Gastroesophageal sphincter (tissue), 2 donors: Measurements from ENCODE around the gene KAZALD1.

Experiments used
- POLR2A ChIP-seq, 2 donors: fragments of 450-650 bp; IDR thresholded peaks; one replicate each; pipeline ENCODE4 v1.6.1; 2017; ENCODE audit warnings: antibody characterized with exemption in 2 of 2, mild to moderate bottlenecking in 2 of 2, moderate library complexity in 1 of 2
- POLR2AphosphoS5 ChIP-seq: sonication (generic); formaldehyde crosslinking; IDR thresholded peaks from one replicate; pipeline ENCODE4 v1.6.1; 2017; ENCODE audit warnings: antibody characterized with exemption

DNA sequence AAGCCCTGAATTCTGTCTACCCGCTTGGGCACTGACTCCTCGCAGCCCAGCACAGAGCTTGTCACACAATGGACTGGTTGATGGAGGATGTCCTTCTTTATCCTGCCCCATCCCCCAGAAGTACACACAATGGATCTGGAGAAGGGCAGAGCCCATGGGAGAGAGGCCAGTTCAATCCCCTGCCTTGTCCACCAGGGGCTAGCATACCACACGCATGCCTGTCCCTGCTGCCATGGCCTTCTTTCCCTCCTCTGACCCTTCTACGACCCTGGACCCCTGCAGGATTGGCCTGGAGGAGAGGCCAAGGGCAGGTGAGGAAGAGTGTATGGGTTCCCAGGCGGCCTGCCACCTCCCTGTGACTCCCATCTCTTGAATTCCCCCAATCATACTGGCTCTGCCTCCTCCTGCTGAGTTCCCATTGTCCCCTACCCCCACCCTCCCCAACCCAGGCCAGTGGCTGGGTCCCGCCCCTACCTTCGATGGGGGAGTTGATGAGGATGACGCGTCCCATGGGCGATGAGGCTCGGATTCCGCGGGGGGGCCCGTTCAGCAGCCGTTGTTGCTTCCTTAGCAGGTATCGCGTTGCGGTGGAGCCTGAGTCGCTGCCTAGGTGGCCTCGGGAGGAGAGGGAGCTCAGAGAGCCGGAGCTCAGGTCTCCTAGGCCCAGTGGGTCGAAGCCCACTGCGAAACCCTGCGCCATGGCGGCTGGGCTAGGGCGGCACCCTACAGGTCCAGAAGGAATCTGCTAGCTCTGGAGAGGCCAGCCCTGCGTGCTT, 32.1 kb upstream of the KAZALD1 start:
- TF ChIP-seq POLR2A (IDR thresholded peaks at IDR 0.05) (no peak), POLR2AphosphoS5 (no peak)
